Neural cell (in vitro differentiated cells): Measurements from ENCODE around the gene ZNF580.

Experiments used
- EP300 ChIP-seq: fragments of 450-650 bp; conservative IDR thresholded peaks from 2 replicates; pipeline ENCODE4 v1.6.1; 2014; ENCODE audit warnings: antibody characterized with exemption, mild to moderate bottlenecking, moderate library complexity; ENCODE audit not compliant: poor library complexity, severe bottlenecking
- EZH2 ChIP-seq: fragments of 200-600, 300-800 bp; shearing (Covaris generic), sonication (generic); IDR thresholded peaks from 2 replicates; pipeline ENCODE4 v1.6.1; 2014; ENCODE audit warnings: antibody characterized with exemption, low read length, borderline replicate concordance, mild to moderate bottlenecking; ENCODE audit not compliant: insufficient read depth, poor library complexity, severe bottlenecking
- MXI1 ChIP-seq: fragments of 450-650 bp; conservative IDR thresholded peaks from 2 replicates; pipeline ENCODE4 v1.6.1; 2014; ENCODE audit warnings: antibody characterized with exemption, mild to moderate bottlenecking; ENCODE audit not compliant: poor library complexity, severe bottlenecking
- POLR2AphosphoS5 ChIP-seq: IDR thresholded peaks from 2 replicates; pipeline ENCODE4 v1.6.1; 2012
- RAD21 ChIP-seq: fragments of 450-650 bp; conservative IDR thresholded peaks from 2 replicates; pipeline ENCODE4 v1.6.1; 2014; ENCODE audit warnings: antibody characterized with exemption, mild to moderate bottlenecking, moderate library complexity
- SMC3 ChIP-seq: fragments of 450-650 bp; conservative IDR thresholded peaks from 2 replicates; pipeline ENCODE4 v1.6.1; 2014; ENCODE audit warnings: antibody characterized with exemption, mild to moderate bottlenecking, moderate library complexity; ENCODE audit not compliant: poor library complexity
- TAF1 ChIP-seq: IDR thresholded peaks from 2 replicates; pipeline ENCODE4 v1.6.1; 2012; ENCODE audit warnings: low read depth
- TF ChIP-seq, protein P1 (sequence below): fragments of 450-650 bp; IDR thresholded peaks from 2 replicates; pipeline ENCODE4 v1.5.1; 2014; ENCODE audit warnings: antibody characterized with exemption, mild to moderate bottlenecking, moderate library complexity; ENCODE audit not compliant: poor library complexity, severe bottlenecking
- TF ChIP-seq, protein P2 (sequence below): IDR thresholded peaks from 2 replicates; pipeline ENCODE4 v1.6.1; 2012; ENCODE audit warnings: borderline replicate concordance

DNA sequence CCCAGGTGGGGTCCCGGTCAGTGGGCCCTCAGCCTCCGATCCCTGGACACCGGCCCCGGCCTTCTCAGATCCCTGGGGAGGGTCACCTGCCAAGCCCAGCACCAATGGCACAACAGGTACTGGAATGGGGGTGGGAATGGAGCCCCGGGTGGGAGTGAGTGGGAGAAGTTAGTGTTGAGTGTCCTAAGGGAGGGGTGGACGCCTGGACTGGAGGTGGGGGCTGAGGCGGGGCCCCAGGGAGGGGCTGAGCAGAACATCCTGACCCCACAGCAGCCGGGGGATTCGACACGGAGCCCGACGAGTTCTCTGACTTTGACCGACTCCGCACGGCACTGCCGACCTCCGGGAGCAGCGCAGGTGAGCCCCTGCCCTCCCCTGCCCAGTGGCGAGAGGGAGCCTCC is 51.9 kb downstream of the ZNF580 start:
- TF ChIP-seq EZH2 (no peak), MXI1 (no peak), POLR2AphosphoS5 (no peak), SMC3 (no peak), RAD21 (no peak), EP300 (no peak), TAF1 (no peak)
- TF ChIP-seq, protein P1, sequence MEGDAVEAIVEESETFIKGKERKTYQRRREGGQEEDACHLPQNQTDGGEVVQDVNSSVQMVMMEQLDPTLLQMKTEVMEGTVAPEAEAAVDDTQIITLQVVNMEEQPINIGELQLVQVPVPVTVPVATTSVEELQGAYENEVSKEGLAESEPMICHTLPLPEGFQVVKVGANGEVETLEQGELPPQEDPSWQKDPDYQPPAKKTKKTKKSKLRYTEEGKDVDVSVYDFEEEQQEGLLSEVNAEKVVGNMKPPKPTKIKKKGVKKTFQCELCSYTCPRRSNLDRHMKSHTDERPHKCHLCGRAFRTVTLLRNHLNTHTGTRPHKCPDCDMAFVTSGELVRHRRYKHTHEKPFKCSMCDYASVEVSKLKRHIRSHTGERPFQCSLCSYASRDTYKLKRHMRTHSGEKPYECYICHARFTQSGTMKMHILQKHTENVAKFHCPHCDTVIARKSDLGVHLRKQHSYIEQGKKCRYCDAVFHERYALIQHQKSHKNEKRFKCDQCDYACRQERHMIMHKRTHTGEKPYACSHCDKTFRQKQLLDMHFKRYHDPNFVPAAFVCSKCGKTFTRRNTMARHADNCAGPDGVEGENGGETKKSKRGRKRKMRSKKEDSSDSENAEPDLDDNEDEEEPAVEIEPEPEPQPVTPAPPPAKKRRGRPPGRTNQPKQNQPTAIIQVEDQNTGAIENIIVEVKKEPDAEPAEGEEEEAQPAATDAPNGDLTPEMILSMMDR = no peak
- TF ChIP-seq, protein P2, sequence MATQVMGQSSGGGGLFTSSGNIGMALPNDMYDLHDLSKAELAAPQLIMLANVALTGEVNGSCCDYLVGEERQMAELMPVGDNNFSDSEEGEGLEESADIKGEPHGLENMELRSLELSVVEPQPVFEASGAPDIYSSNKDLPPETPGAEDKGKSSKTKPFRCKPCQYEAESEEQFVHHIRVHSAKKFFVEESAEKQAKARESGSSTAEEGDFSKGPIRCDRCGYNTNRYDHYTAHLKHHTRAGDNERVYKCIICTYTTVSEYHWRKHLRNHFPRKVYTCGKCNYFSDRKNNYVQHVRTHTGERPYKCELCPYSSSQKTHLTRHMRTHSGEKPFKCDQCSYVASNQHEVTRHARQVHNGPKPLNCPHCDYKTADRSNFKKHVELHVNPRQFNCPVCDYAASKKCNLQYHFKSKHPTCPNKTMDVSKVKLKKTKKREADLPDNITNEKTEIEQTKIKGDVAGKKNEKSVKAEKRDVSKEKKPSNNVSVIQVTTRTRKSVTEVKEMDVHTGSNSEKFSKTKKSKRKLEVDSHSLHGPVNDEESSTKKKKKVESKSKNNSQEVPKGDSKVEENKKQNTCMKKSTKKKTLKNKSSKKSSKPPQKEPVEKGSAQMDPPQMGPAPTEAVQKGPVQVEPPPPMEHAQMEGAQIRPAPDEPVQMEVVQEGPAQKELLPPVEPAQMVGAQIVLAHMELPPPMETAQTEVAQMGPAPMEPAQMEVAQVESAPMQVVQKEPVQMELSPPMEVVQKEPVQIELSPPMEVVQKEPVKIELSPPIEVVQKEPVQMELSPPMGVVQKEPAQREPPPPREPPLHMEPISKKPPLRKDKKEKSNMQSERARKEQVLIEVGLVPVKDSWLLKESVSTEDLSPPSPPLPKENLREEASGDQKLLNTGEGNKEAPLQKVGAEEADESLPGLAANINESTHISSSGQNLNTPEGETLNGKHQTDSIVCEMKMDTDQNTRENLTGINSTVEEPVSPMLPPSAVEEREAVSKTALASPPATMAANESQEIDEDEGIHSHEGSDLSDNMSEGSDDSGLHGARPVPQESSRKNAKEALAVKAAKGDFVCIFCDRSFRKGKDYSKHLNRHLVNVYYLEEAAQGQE = no peak
